ENCODE data around the gene FKRP. TPM values are rescaled to one million over a fixed set of nuclear protein-coding genes. Genes with fewer than 3 reads are reported as not detected.
A peak's percentile ranks its signal among the peaks of the same experiment; 100 is the strongest.

Gene FKRP
- polyA plus RNA-seq, 2 of the 4 experiments (the other 2 are of a cell fraction), result 14.7 to 18.8 TPM

GRCh38 chr19:46715620-46715974, 30.3 kb upstream of the FKRP start:
- TF ChIP-seq JUNB (IDR thresholded peaks at IDR 0.05), result no peak
- TF ChIP-seq POLR2AphosphoS2 (conservative IDR thresholded peaks at IDR 0.05; ENCODE audit: low read length), result no peak
- no peak for TF ChIP-seq ZFP36 (IDR thresholded peaks at IDR 0.05; ENCODE audit: borderline replicate concordance, partially characterized antibody)
- no peak for TF ChIP-seq NPAS2 (CRISPR knock-in tag; IDR thresholded peaks at IDR 0.05; ENCODE audit: borderline replicate concordance)
- TF ChIP-seq ESRRA (IDR thresholded peaks at IDR 0.05; ENCODE audit: borderline replicate concordance, low read length), result no peak
- no peak for TF ChIP-seq GATA3 (IDR thresholded peaks at IDR 0.05; ENCODE audit: borderline replicate concordance)
- TF ChIP-seq RNF2 (IDR thresholded peaks at IDR 0.05; ENCODE audit: borderline replicate concordance, low read depth), result no peak
- no peak for TF ChIP-seq CHD2 (IDR thresholded peaks at IDR 0.05; ENCODE audit: low read length, partially characterized antibody)
- no peak for TF ChIP-seq HOXA7 (CRISPR knock-in tag; IDR thresholded peaks at IDR 0.05)
- no peak for TF ChIP-seq HOXB5 (CRISPR knock-in tag; IDR thresholded peaks at IDR 0.05)
- no peak for TF ChIP-seq HOXB13 (CRISPR knock-in tag; IDR thresholded peaks at IDR 0.05; ENCODE audit: low read depth)
- no peak for TF ChIP-seq JUN (IDR thresholded peaks at IDR 0.05)
- no peak for TF ChIP-seq RARB (CRISPR knock-in tag; IDR thresholded peaks at IDR 0.05)
- no peak for TF ChIP-seq USF2 (IDR thresholded peaks at IDR 0.05)
- no peak for TF ChIP-seq MAFK (IDR thresholded peaks at IDR 0.05; ENCODE audit: partially characterized antibody)
- no peak for TF ChIP-seq SMC3 (IDR thresholded peaks at IDR 0.05)
- TF ChIP-seq, protein P1, sequence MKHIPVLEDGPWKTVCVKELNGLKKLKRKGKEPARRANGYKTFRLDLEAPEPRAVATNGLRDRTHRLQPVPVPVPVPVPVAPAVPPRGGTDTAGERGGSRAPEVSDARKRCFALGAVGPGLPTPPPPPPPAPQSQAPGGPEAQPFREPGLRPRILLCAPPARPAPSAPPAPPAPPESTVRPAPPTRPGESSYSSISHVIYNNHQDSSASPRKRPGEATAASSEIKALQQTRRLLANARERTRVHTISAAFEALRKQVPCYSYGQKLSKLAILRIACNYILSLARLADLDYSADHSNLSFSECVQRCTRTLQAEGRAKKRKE (CRISPR knock-in tag; IDR thresholded peaks at IDR 0.05; ENCODE audit: low read depth), result no peak
- H3K27ac ChIP-seq, result peak overlapping the region; percentile 84 to 90

DNA sequence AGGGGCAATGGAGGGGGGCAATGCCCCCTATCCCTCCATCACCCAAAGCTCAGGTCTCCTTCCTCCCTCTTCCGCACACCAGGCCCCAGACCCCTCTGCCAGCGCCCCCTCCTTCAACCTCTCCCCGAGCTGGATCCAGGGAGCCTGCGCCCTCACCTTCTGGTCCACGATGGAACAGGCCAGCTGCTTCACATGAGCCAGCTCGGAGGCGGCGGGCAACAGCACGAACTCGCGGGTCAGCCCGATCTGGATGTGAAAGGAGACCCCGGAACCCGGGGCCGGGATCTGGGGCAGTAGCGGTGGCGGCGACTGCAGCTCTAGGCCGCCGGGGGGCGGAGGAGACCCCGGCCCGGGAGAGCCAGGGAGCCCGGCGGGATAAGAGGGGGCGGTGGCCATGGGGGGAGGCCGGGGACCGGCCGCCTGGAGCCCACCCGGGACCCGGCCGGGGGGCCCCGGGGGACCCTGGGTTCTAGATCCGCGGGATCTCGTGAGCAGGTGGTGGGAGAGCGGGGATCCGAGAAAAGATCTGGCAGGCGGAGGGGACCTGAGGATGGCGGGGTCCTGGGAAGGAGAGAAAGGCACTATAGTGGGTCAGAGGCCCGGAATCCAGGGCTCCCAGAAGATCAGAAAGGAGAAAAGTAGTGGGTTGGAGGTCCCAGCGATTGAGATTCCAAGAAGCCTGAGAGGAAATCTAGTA, 29.7 kb upstream of the FKRP start:
- peaks cover 25% of the 10 kb centered on the region for H3K4me1 ChIP-seq
- TF ChIP-seq E2F6 (IDR thresholded peaks at IDR 0.05; ENCODE audit: borderline replicate concordance, low read depth) (0 out of 2 replicates have a peak, but pooled peaks have one; percentile 2), SMC3 (IDR thresholded peaks at IDR 0.05) (no peak)
- H3K27ac ChIP-seq, result peak overlapping the region; percentile 84 to 90
- H3K4me3 ChIP-seq, result peak overlapping the region; percentile 88
- ChIA-PET POLR2A (interaction anchor here (1.3 kb wide), 1 partner anchor 12 kb away, joined by 3 read pairs; no protein-coding TSS in a partner anchor), CTCF (interaction anchor here (0.6 to 8.7 kb wide), 12 partner anchors 8 to 124 kb away, joined by 3 to 102 read pairs (median 6); no protein-coding TSS in a partner anchor)
- ATAC-seq, result peak in 1 of 2 experiments; percentile 7; a peak in 3 of 6 replicates
- peak overlapping the region; percentile 98 for H3K4me2 ChIP-seq
- no peak for FAIRE-seq
- peak in 1 of 2 experiments; percentile 63 for DNase-seq (ENCODE audit: low read depth in 1 of 2, low spot score in 1 of 2)
- H3K9me3 ChIP-seq, result no peaks in the 10 kb centered on the region
- WGBS (ENCODE audit: missing lambda C conversion rate), result 3% methylated on average over 24 of the region's 42 CpGs

More at GRCh38 chr19:46715620-46715974, 30.3 kb upstream of the FKRP start:
- ChIA-PET POLR2A (no interaction called here), CTCF (interaction anchor here (0.6 to 8.7 kb wide), 15 partner anchors 9 to 408 kb away, joined by 3 to 102 read pairs (median 5); no protein-coding TSS in a partner anchor)
- FAIRE-seq (no peak), DNase-seq (ENCODE audit: low read depth in 1 of 2, low spot score in 1 of 2) (no peak), ATAC-seq (no peak)
- Histone ChIP-seq H3K4me3 (peak overlapping the region; percentile 88), H3K4me2 (peak overlapping the region; percentile 98), H3K4me1 (peaks cover 25% of the 10 kb centered on the region), H3K9me3 (no peaks in the 10 kb centered on the region)
- 36% methylated on average over 8 of the region's 8 CpGs for WGBS (ENCODE audit: missing lambda C conversion rate)

DNA sequence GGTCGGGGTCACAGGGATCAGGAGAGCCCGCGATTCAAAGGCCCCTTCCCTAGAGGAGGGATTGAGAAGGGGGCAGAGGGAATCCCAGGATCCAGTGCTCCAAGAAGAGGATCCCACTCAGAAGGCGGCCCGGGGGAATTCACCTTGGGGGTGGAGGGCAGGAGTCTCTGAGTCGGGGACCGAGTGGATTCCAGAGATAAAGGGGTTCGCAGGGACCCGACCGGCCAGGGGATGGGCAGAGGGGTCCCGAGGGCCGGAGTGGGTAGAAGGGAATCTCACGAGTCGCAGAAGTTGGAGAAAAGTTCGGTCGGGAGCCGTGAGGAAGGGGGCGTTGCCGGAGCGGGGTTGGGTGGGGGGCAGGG, 29.2 kb upstream of the FKRP start:
- no peak for FAIRE-seq
- peak; percentile 0 to 8; a peak in 3 of 6 replicates for ATAC-seq
- H3K4me1 ChIP-seq, result peaks cover 25% of the 10 kb centered on the region
- TF ChIP-seq, protein P2, sequence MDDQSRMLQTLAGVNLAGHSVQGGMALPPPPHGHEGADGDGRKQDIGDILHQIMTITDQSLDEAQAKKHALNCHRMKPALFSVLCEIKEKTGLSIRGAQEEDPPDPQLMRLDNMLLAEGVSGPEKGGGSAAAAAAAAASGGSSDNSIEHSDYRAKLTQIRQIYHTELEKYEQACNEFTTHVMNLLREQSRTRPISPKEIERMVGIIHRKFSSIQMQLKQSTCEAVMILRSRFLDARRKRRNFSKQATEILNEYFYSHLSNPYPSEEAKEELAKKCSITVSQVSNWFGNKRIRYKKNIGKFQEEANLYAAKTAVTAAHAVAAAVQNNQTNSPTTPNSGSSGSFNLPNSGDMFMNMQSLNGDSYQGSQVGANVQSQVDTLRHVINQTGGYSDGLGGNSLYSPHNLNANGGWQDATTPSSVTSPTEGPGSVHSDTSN (IDR thresholded peaks at IDR 0.05), result no peak
- TF ChIP-seq SMC3 (IDR thresholded peaks at IDR 0.05) (no peak), FOSB (CRISPR knock-in tag; IDR thresholded peaks at IDR 0.05) (no peak), RNF2 (IDR thresholded peaks at IDR 0.05; ENCODE audit: borderline replicate concordance, low read depth) (no peak), ELK1 (IDR thresholded peaks at IDR 0.05; ENCODE audit: low read depth, low read length) (no peak), MAZ (IDR thresholded peaks at IDR 0.05; ENCODE audit: borderline replicate concordance, low read depth, low read length) (no peak), ESRRA (IDR thresholded peaks at IDR 0.05; ENCODE audit: borderline replicate concordance, low read length) (no peak), ZFP36 (IDR thresholded peaks at IDR 0.05; ENCODE audit: borderline replicate concordance, partially characterized antibody) (no peak), POLR2A (IDR thresholded peaks at IDR 0.05; ENCODE audit: low read length) (no peak), GATA3 (IDR thresholded peaks at IDR 0.05; ENCODE audit: borderline replicate concordance) (no peak), CBX2 (IDR thresholded peaks at IDR 0.05; ENCODE audit: borderline replicate concordance, low read depth) (no peak), HOXA7 (CRISPR knock-in tag; IDR thresholded peaks at IDR 0.05) (no peak), NFE2L2 (conservative IDR thresholded peaks at IDR 0.05; ENCODE audit: low read length) (no peak)
- TF ChIP-seq, protein P3, sequence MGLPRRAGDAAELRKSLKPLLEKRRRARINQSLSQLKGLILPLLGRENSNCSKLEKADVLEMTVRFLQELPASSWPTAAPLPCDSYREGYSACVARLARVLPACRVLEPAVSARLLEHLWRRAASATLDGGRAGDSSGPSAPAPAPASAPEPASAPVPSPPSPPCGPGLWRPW (IDR thresholded peaks at IDR 0.05), result no peak
- POLR2A ChIA-PET, result interaction anchor here (0.5 to 1.3 kb wide), 2 partner anchors 12 to 370 kb away, joined by 3 read pairs; no protein-coding TSS in a partner anchor
- no peaks in the 10 kb centered on the region for H3K9me3 ChIP-seq
- CTCF ChIA-PET, result interaction anchor here (1.2 to 8.7 kb wide), 4 partner anchors 13 to 103 kb away, joined by 5 to 102 read pairs (median 50); no protein-coding TSS in a partner anchor
- H3K4me3 ChIP-seq, result peak overlapping the region; percentile 88
- H3K4me2 ChIP-seq, result peak overlapping the region; percentile 98
- H3K27ac ChIP-seq, result peak overlapping the region; percentile 84 to 90
- WGBS (ENCODE audit: missing lambda C conversion rate), result 2% methylated on average over 18 of the region's 20 CpGs
- peak in 1 of 2 experiments; percentile 47 for DNase-seq (ENCODE audit: low read depth in 1 of 2, low spot score in 1 of 2)

All from A549 (cell line).